Prostate gland (tissue), 2 donors: Measurements from ENCODE around the gene COPG1. TPM values are rescaled to one million over a fixed set of nuclear protein-coding genes. Genes with fewer than 3 reads are reported as not detected.
A peak's percentile ranks its signal among the peaks of the same experiment; 100 is the strongest.

Experiments used
- DNase-seq: peaks from one replicate; pipeline ENCODE4 v3.0.0-alpha.2; 2019; ENCODE audit warnings: low spot score
- H3K27ac ChIP-seq, 2 donors: fragments of 200-600 bp; sonication (generic); 2 replicates each; pipeline ENCODE4 v1.5.1; 2017 to 2019
- H3K27me3 ChIP-seq: fragments of 200-600 bp; sonication (generic); replicated peaks from 2 replicates; pipeline ENCODE4 v1.5.1; 2019; ENCODE audit not compliant: insufficient read depth
- H3K36me3 ChIP-seq, 2 donors: fragments of 200-600 bp; sonication (generic); 1 replicate in 1 of 2; 2 replicates in 1 of 2; pipeline versions ENCODE4 v1.5.1 to v1.8.1; 2017 to 2019
- H3K4me1 ChIP-seq: fragments of 200-600 bp; sonication (generic); replicated peaks from 2 replicates; pipeline ENCODE4 v1.5.1; 2019
- H3K4me3 ChIP-seq, 2 donors: fragments of 200-600 bp; sonication (generic); 2 replicates each; pipeline ENCODE4 v1.5.1; 2017 to 2019
- H3K9me3 ChIP-seq: fragments of 200-600 bp; sonication (generic); 2 replicates; pipeline ENCODE4 v1.5.1; 2017
- POLR2A ChIP-seq: fragments of 450-650 bp; IDR thresholded peaks from one replicate; pipeline ENCODE4 v1.6.1; 2016; ENCODE audit warnings: antibody characterized with exemption, mild to moderate bottlenecking
- POLR2AphosphoS5 ChIP-seq: sonication (generic); formaldehyde crosslinking; IDR thresholded peaks from one replicate; pipeline ENCODE4 v1.6.1; 2017; ENCODE audit warnings: antibody characterized with exemption
- WGBS: methylation state at CpG from one replicate; pipeline ENCODE4 v1.1.5; 2018; 5-methylcytosine and 5-hydroxymethylcytosine counted together
- intact Hi-C: fragments of 100-400 bp; cut with DNase I; formaldehyde crosslinking; loops from one replicate; pipeline ENCODE4 v1.14.2; 2022
- total RNA-seq, 2 donors: library from RNA; depleted of rRNA; stranded (reverse); fragments of >200 nt; gene quantifications; one replicate each; pipeline ENCODE4 v1.1.0, GENCODE V29; 2016
- TF ChIP-seq, protein P1 (sequence below), 4 experiments: fragments of 200-600 bp in 2 of 4; fragments of 450-650 bp in 2 of 4; sonication (generic) in 2 of 4; IDR thresholded peaks; 1 replicate in 3 of 4; 2 replicates in 1 of 4; pipeline ENCODE4 v1.5.1; 2016 to 2019; ENCODE audit warnings: antibody characterized with exemption in 4 of 4, mild to moderate bottlenecking in 2 of 4, moderate library complexity in 2 of 4

The COPG1 gene
- total RNA-seq, 2 donors from 2014 or later = 143 to 220 TPM

DNA sequence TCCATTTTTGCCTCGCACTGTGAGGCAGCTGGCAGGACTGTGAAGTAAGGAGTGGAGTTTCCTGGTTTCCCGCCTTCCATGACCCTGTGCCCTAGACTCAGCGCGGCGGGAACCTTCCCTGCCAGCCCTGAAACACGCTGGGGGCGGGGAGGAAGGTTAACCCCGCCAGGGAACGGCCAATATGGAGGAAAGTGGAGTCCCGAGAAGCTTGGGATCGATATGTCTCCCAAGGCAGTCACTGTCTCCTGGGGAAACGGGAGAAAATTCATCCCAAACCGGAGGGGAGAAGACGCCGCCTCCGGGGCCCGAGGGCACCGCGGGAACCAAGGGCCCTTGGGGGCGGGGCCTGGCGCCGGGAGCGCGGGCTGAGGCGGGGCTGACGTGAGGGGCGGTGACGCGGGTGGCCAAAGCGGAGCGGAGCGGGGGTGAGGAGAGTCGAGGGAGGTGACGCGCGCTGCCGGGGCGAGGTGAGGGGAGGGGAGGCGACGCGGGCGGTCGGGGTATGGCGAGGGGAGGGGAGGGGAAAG lies 29.1 kb downstream of the COPG1 start, which contains the start of gene HMCES:
Gene HMCES, plus strand, starts transcription at position 432 of the 527 bp plus-strand sequence. CDS start 863 bp downstream, outside the sequence.
- peak within 1 kb of the TSS; percentile 92 to 97 for H3K27ac ChIP-seq
- no peaks in the 10 kb centered on the region for H3K27me3 ChIP-seq
- no peaks in the 10 kb centered on the region for H3K4me1 ChIP-seq
- peak; percentile 92 for DNase-seq
- TF ChIP-seq, protein P1, sequence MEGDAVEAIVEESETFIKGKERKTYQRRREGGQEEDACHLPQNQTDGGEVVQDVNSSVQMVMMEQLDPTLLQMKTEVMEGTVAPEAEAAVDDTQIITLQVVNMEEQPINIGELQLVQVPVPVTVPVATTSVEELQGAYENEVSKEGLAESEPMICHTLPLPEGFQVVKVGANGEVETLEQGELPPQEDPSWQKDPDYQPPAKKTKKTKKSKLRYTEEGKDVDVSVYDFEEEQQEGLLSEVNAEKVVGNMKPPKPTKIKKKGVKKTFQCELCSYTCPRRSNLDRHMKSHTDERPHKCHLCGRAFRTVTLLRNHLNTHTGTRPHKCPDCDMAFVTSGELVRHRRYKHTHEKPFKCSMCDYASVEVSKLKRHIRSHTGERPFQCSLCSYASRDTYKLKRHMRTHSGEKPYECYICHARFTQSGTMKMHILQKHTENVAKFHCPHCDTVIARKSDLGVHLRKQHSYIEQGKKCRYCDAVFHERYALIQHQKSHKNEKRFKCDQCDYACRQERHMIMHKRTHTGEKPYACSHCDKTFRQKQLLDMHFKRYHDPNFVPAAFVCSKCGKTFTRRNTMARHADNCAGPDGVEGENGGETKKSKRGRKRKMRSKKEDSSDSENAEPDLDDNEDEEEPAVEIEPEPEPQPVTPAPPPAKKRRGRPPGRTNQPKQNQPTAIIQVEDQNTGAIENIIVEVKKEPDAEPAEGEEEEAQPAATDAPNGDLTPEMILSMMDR (IDR thresholded peaks at IDR 0.05) = peak in 2 of 4 experiments; percentile 28
- TF ChIP-seq POLR2A (peak; percentile 86), POLR2AphosphoS5 (peak; percentile 83)
- no peaks in the 10 kb centered on the region for H3K9me3 ChIP-seq
- intact Hi-C loops = loop anchor here (2.0 kb wide), 1 partner anchor 38 kb away; a partner anchor contains a TSS
- WGBS = under 1% methylated on average over 44 of the region's 44 CpGs
- H3K4me3 ChIP-seq = peak within 1 kb of the TSS; percentile 90 to 95
- peaks cover 8 to 9% of the 10 kb centered on the region in 2 donors for H3K36me3 ChIP-seq

DNA sequence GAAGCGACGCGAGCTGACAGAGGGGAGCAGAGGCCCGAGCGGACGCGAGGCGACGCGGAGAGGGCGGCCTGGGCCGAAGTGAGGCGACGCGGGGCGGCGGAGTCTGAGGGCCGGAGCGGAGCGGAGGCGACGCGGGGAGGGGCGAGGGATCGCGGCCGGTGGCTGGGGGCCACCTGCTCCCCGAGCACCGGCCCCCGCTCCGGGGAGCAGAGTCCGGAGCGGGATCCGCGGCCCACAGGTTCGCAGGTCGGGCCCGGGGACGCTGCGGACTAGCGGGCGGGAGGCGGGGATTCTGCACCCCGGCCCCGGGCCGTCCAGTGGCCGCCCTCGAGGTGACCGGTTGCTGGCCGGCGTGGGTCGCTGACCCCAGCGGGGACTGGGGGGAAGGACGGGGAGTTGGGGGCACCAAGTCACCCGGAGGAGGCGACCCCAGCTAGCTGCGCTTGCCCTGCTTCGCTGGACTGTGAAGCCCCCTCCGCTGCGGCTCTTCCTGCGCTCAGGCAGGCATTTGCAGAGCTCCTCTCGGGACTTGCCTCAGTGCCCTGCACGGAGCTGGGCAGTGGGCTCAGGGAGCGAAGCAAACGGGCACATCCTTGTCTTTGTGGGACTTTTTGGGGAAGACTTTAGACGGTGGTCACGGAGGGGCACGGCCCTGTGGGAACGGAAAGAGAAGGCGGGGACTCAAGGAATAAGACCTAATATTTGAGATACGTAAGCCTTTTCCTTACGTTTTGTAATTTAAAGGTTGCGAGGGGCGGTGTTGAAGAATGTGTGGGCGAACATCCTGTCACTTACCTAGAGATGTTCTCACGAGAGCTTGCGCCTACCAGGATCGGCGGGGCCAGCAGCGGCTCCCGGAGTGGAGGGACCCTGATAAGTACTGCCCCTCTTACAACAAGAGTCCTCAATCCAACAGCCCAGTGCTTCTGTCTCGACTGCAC lies 29.8 kb downstream of the COPG1 start:
- TF ChIP-seq, protein P1 (IDR thresholded peaks at IDR 0.05) = no peak
- no peak for TF ChIP-seq POLR2A
- no peak for TF ChIP-seq POLR2AphosphoS5
- H3K36me3 ChIP-seq = peaks cover 2 to 4% of the 10 kb centered on the region in 2 donors
- no peaks in the 10 kb centered on the region for H3K27me3 ChIP-seq
- intact Hi-C loops = loop anchor here (2.0 kb wide), 1 partner anchor 38 kb away; a partner anchor contains a TSS
- DNase-seq = no peak
- WGBS = under 1% methylated on average over 80 of the region's 82 CpGs
- H3K27ac ChIP-seq = peak overlapping the region; percentile 92 to 97
- no peaks in the 10 kb centered on the region for H3K9me3 ChIP-seq
- no peaks in the 10 kb centered on the region for H3K4me1 ChIP-seq
- peak overlapping the region; percentile 90 to 95 for H3K4me3 ChIP-seq

DNA sequence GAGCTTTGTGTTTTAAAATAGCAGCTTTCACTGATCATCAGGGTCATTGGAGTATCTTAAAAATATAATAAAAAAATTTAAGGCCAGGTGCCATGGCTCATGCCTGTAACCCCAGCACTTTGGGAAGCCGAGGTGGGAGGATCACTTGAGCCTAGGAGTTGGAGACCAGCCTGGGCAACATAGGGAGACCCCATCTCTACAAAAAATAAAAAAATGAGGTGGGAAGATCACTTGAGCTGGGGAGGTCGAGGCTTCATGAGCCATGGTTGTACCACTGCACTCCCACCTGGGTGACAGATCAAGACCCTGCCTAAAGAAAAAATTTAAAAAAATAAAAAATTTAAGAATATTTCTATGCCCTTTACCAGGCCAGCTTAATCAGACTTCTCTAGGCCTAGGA lies 30.8 kb downstream of the COPG1 start:
- DNase-seq = no peak
- H3K9me3 ChIP-seq = no peaks in the 10 kb centered on the region
- peaks cover 0 to under 1% of the 10 kb centered on the region in 2 donors for H3K36me3 ChIP-seq
- TF ChIP-seq, protein P1 (IDR thresholded peaks at IDR 0.05) = no peak
- 61% methylated on average over 2 of the region's 2 CpGs for WGBS
- H3K27me3 ChIP-seq = no peaks in the 10 kb centered on the region
- intact Hi-C loops = no loop called here
- no peak overlapping the region for H3K27ac ChIP-seq
- peak overlapping the region; percentile 90 to 95 for H3K4me3 ChIP-seq
- no peaks in the 10 kb centered on the region for H3K4me1 ChIP-seq

DNA sequence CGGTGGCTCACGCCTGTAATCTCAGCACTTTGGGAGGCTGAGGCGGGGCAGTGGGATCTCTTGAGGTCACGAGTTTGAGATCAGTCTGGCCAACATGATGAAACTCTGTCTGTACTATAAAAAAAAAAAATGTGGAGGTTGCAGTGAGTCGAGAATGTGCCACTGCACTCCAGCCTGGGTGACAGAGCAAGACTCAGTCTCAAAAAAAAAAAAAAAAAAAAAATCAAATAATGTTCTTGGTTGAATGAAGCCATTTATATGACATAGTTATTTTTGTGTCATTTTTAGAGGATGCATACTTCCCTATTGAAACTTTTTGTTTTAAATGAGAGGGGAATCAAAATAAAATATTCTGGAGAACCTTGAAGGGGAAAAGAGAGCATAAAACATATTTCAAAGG lies 32.3 kb downstream of the COPG1 start:
- Histone ChIP-seq H3K9me3 (no peaks in the 10 kb centered on the region), H3K4me1 (no peaks in the 10 kb centered on the region), H3K36me3 (no peaks in the 10 kb centered on the region), H3K27me3 (no peaks in the 10 kb centered on the region), H3K4me3 (no peak overlapping the region), H3K27ac (no peak overlapping the region)
- TF ChIP-seq, protein P1 (IDR thresholded peaks at IDR 0.05) = no peak
- TF ChIP-seq POLR2A (no peak), POLR2AphosphoS5 (no peak)
- WGBS = 81% methylated on average over 5 of the region's 5 CpGs
- no peak for DNase-seq
- intact Hi-C loops = no loop called here
